HFFc6 (cell line): ENCODE data around the gene GPRC5D. TPM values are rescaled to one million over a fixed set of nuclear protein-coding genes. Genes with fewer than 3 reads are reported as not detected.

Experiments
- DNase-seq: peaks from one replicate; pipeline ENCODE4 v3.0.0-alpha.2; 2018
- H3K27ac Mint-ChIP-seq: 2 replicates; pipeline ENCODE4 v1.8.0; 2020; ENCODE audit warnings: mild to moderate bottlenecking, mixed read lengths
- H3K27me3 Mint-ChIP-seq: 2 replicates; pipeline ENCODE4 v1.8.0; 2021; ENCODE audit warnings: mild to moderate bottlenecking, moderate library complexity, mixed read lengths; ENCODE audit not compliant: insufficient read depth
- H3K36me3 Mint-ChIP-seq: 2 replicates; pipeline ENCODE4 v1.8.0; 2021; ENCODE audit warnings: low read depth, mixed read lengths
- H3K4me1 Mint-ChIP-seq: 2 replicates; pipeline ENCODE4 v1.8.0; 2020; ENCODE audit warnings: low read depth, mixed read lengths
- H3K4me3 Mint-ChIP-seq: 2 replicates; pipeline ENCODE4 v1.8.0; 2020; ENCODE audit warnings: mild to moderate bottlenecking, moderate library complexity, mixed read lengths
- H3K9me3 Mint-ChIP-seq: 2 replicates; pipeline ENCODE4 v1.8.0; 2020; ENCODE audit warnings: mild to moderate bottlenecking, mixed read lengths
- total RNA-seq, 6 experiments: library from RNA; stranded (reverse); fragmentation: NEBNext Ultra II Directional; extraction: Animal tissue kit (Norgen Biotek cat#: 25700); gene quantifications; 2 replicates in 1 of 6; 3 replicates in 5 of 6; pipeline ENCODE4 v1.2.3, GENCODE V29; 2021
- TF ChIP-seq, protein P1 (sequence below): fragments of 200-600 bp; sonication (generic); IDR thresholded peaks from 2 replicates; pipeline ENCODE4 v1.5.0; 2021; ENCODE audit warnings: antibody characterized with exemption, mild to moderate bottlenecking

GPRC5D gene
- total RNA-seq, 6 experiments from 2014 or later: not detected

DNA sequence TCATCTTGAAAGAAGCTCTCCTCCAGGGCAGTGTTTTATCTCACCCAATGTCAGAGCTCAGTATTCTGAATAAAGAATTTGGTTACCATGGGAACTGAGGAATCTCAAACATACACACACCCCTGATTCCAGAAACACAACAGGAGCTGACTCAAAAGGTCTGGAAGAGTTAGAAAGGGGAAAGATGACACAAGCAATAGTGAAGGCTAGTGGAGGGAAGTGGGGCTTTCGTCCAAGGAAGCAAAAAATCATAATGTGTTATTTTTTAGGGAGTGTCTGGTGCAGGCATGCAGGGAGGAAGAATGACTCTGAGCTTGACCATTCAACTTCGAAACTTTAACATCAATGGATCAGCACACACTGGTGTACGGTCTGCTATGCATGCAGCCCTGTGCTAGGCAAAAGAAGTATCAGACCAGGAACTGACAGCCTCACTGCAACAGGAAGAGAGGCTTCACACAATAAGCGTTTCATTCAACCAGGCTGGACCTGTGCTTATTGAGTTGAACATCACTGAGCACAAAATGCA is 27.8 kb upstream of the GPRC5D start:
- TF ChIP-seq, protein P1, sequence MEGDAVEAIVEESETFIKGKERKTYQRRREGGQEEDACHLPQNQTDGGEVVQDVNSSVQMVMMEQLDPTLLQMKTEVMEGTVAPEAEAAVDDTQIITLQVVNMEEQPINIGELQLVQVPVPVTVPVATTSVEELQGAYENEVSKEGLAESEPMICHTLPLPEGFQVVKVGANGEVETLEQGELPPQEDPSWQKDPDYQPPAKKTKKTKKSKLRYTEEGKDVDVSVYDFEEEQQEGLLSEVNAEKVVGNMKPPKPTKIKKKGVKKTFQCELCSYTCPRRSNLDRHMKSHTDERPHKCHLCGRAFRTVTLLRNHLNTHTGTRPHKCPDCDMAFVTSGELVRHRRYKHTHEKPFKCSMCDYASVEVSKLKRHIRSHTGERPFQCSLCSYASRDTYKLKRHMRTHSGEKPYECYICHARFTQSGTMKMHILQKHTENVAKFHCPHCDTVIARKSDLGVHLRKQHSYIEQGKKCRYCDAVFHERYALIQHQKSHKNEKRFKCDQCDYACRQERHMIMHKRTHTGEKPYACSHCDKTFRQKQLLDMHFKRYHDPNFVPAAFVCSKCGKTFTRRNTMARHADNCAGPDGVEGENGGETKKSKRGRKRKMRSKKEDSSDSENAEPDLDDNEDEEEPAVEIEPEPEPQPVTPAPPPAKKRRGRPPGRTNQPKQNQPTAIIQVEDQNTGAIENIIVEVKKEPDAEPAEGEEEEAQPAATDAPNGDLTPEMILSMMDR: no peak
- DNase-seq: peak; percentile 99
- H3K4me3 Mint-ChIP-seq: no peak overlapping the region
- H3K9me3 Mint-ChIP-seq: no peaks in the 10 kb centered on the region
- no peaks in the 10 kb centered on the region for H3K27me3 Mint-ChIP-seq
- H3K36me3 Mint-ChIP-seq: peaks cover 24% of the 10 kb centered on the region
- no peak overlapping the region for H3K27ac Mint-ChIP-seq
- peaks cover 35% of the 10 kb centered on the region for H3K4me1 Mint-ChIP-seq

DNA sequence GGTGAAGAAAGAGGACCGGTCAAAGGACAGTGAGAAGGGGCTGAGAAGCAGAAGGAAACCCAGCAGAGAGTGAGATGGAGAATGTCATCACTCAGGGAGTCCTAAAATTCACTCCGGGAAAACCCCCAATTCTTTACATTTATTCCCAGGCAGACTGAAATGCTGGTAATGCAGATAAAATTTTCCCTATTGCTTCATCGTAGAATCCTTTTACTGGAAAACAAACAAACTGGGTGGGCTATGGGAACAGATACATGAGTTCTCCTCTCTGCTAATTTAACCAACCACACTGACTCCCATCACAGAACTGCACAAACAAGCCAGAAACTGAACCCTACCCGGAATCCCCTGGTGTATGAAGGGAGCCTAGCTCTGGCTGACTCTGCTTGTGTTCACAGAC is 27.2 kb upstream of the GPRC5D start:
- DNase-seq: no peak
- no peaks in the 10 kb centered on the region for H3K9me3 Mint-ChIP-seq
- no peak overlapping the region for H3K4me3 Mint-ChIP-seq
- peaks cover 31% of the 10 kb centered on the region for H3K36me3 Mint-ChIP-seq
- TF ChIP-seq, protein P1: no peak
- peaks cover 42% of the 10 kb centered on the region for H3K4me1 Mint-ChIP-seq
- H3K27me3 Mint-ChIP-seq: no peaks in the 10 kb centered on the region
- no peak overlapping the region for H3K27ac Mint-ChIP-seq

DNA sequence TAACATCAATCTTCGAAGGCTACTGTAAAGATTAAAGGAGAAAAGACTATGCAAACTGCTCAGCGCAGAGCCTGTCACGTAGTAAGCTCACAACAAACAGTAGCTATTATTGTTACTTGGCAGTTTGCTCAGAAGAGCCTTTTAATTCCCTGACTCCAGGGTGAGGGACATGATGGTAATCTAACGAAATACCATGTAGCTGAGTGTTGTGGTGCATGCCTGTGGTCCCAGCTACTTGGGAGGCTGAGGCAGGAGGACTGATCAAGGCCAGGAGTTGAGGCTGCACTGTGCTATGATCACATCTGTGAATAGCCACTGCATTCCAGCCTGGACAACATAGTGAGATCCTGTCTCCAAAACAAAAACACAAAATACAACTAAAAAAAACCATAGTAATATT is 25.3 kb upstream of the GPRC5D start:
- H3K27ac Mint-ChIP-seq: peak overlapping the region; percentile 93
- H3K9me3 Mint-ChIP-seq: no peaks in the 10 kb centered on the region; the same call in 1 of the 2 replicates
- no peak overlapping the region for H3K4me3 Mint-ChIP-seq
- H3K36me3 Mint-ChIP-seq: peaks cover 47% of the 10 kb centered on the region
- H3K27me3 Mint-ChIP-seq: peaks cover 1% of the 10 kb centered on the region; the same call in 1 of the 2 replicates
- peaks cover 32% of the 10 kb centered on the region for H3K4me1 Mint-ChIP-seq
- TF ChIP-seq, protein P1: no peak
- DNase-seq: no peak

DNA sequence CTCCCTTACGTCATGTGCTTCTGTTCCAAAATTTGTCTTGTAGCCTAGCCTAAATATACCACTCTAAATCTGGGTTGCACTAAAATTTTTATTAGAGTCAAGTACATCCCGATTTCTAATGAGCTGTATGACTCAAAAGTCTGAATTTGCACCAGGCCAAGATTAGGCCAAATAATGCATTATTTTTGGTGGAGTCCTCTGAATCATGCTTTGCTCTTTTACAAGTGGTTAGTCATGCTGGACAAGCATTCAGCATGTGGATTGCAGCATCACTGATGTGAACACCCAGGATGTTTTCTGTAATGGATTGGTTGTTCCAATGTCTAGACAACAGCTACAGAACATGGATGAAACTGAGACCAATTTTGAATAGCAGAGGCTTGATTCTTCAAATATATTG is 24.4 kb upstream of the GPRC5D start:
- TF ChIP-seq, protein P1: no peak
- no peaks in the 10 kb centered on the region; the same call in 1 of the 2 replicates for H3K9me3 Mint-ChIP-seq
- H3K36me3 Mint-ChIP-seq: peaks cover 56% of the 10 kb centered on the region
- H3K4me1 Mint-ChIP-seq: peaks cover 32% of the 10 kb centered on the region
- DNase-seq: peak; percentile 98
- H3K27ac Mint-ChIP-seq: peak overlapping the region; percentile 93
- peaks cover 1% of the 10 kb centered on the region; the same call in 1 of the 2 replicates for H3K27me3 Mint-ChIP-seq
- H3K4me3 Mint-ChIP-seq: peak overlapping the region; percentile 68

DNA sequence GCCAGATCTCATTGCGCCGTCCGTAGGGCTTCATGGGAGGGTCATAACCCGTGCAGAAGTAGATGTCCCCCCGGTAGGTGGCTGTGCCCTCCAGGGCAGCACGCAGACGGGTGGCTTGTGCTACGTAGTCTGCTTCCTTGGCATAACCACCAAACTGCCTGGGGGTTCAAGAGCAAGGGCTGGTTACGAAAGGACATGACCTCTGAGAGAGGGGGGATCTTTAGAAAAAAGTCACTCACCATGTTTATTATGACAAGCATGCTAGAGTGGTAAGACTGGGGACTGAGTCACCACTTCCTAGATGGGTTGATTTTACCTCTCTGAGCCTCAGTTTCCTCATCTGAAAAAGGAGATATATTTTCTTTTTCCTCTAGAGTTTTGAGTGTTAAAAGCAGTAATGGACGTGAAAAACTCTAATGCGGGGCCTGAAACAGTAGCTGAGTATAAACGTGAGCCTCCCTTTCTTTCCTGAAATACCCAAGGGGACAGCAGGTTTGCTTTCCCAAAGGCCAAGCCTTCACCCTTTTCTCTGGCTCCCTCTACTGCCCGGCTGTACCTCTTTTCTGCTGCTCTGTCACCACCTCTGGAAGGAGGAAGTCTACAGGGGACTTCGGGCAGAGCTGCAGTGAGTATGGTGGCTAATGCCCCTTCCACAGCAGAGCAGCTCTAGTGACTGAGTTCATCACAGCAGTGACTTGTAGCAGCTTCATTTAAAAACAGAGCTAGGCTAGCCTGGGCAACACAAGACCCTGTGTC is 23.5 kb upstream of the GPRC5D start:
- Mint-ChIP-seq H3K9me3 (no peaks in the 10 kb centered on the region; the same call in 1 of the 2 replicates), H3K4me1 (peaks cover 32% of the 10 kb centered on the region), H3K27ac (peak overlapping the region; percentile 93), H3K27me3 (peaks cover 1% of the 10 kb centered on the region; the same call in 1 of the 2 replicates), H3K4me3 (peak overlapping the region; percentile 68), H3K36me3 (peaks cover 59% of the 10 kb centered on the region)
- TF ChIP-seq, protein P1: peak; percentile 75
- DNase-seq: peak; percentile 55
